GM19372 (cell line): ENCODE measurements around the gene ZNF117.
"Not testable (repeated sequence)": the region's sequence is repeated elsewhere in the genome, so short reads cannot be mapped to it uniquely, and the experiment has no call there.

ENCODE experiments used
- ATAC-seq: cut with Tn5 transposase; IDR thresholded peaks from one replicate; pipeline ENCODE4 v1.9.1; 2021; ENCODE audit warnings: mild to moderate bottlenecking, low read depth, moderate library complexity; ENCODE audit not compliant: unreplicated experiment

Gene ZNF117

DNA sequence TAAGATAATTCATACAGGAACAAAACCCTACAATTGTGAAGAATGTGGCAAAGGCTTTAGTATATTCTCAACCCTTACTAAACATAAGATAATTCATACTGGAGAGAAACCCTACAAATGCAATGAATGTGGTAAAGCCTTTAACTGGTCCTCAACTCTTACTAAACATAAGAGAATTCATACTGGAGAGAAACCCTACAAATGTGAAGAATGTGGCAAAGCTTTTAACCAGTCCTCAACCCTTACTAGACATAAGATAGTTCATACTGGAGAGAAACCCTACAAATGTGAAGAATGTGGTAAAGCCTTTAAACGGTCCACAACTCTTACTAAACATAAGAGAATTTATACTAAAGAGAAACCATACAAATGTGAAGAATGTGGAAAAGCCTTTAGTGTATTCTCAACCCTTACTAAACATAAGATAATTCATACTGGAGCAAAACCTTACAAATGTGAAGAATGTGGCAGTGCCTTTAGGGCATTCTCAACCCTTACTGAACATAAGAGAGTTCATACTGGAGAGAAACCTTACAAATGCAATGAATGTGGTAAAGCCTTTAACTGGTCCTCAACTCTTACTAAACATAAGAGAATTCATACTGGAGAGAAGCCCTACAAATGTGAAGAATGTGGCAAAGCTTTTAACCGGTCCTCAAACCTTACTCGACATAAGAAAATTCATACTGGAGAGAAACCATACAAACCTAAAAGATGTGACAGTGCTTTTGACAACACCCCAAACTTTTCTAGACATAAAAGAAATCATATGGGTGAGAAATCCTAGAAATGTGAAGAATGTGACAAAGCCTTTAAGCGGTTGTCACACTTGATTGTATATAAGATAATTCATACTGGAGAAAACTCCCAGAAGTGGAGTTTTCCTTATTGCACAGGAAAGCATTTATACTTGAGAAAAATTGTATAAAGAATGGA, 62.3 kb downstream of the ZNF117 start:
- not testable (repeated sequence) for ATAC-seq
